GM19397 (cell line): ENCODE data around the gene PPFIBP2.
A peak's percentile ranks its signal among the peaks of the same experiment; 100 is the strongest.
"Not testable (repeated sequence)": the region's sequence is repeated elsewhere in the genome, so short reads cannot be mapped to it uniquely, and the experiment has no call there.

Source experiments
- ATAC-seq: cut with Tn5 transposase; IDR thresholded peaks from one replicate; pipeline ENCODE4 v1.9.1; 2021; ENCODE audit warnings: mild to moderate bottlenecking, moderate library complexity; ENCODE audit not compliant: unreplicated experiment

Gene PPFIBP2

GRCh38 chr11:7498193-7498592 lies 15.6 kb upstream of the PPFIBP2 start:
- ATAC-seq: no peak

- no peak for ATAC-seq
Observed at GRCh38 chr11:7499081-7499480, 14.7 kb upstream of the PPFIBP2 start.

GRCh38 chr11:7500251-7500650 lies 13.5 kb upstream of the PPFIBP2 start:
- no peak for ATAC-seq

- ATAC-seq: no peak
Observed at GRCh38 chr11:7501251-7501650, 12.5 kb upstream of the PPFIBP2 start.

GRCh38 chr11:7501894-7502293 lies 11.9 kb upstream of the PPFIBP2 start:
- no peak for ATAC-seq

- no peak for ATAC-seq
Observed at GRCh38 chr11:7506243-7506642, 7.6 kb upstream of the PPFIBP2 start.

GRCh38 chr11:7508087-7508486 lies 5.7 kb upstream of the PPFIBP2 start:
- ATAC-seq: no peak

GRCh38 chr11:7509966-7510365 lies 3.8 kb upstream of the PPFIBP2 start:
- no peak for ATAC-seq

GRCh38 chr11:7511401-7511800 lies 2.4 kb upstream of the PPFIBP2 start:
- ATAC-seq: no peak

GRCh38 chr11:7512525-7513233 lies 1.1 kb upstream of the PPFIBP2 start:
- peak; percentile 62 for ATAC-seq

- ATAC-seq: peak; percentile 2
Observed at GRCh38 chr11:7514099-7514591, 346 bp downstream of the PPFIBP2 start.

- ATAC-seq: no peak
Observed at GRCh38 chr11:7515447-7515886, 1.7 kb downstream of the PPFIBP2 start.

GRCh38 chr11:7516475-7516874 lies 2.7 kb downstream of the PPFIBP2 start:
- no peak for ATAC-seq

- ATAC-seq: not testable (repeated sequence)
Observed at GRCh38 chr11:7517743-7518142, 3.9 kb downstream of the PPFIBP2 start.

GRCh38 chr11:7518811-7519562 lies 5.2 kb downstream of the PPFIBP2 start:
- ATAC-seq: no peak

GRCh38 chr11:7520011-7520942 lies 6.5 kb downstream of the PPFIBP2 start:
- peak; percentile 58 for ATAC-seq

- peak; percentile 65 for ATAC-seq
Observed at GRCh38 chr11:7520981-7521487, 7.2 kb downstream of the PPFIBP2 start.

- ATAC-seq: no peak
Observed at GRCh38 chr11:7522121-7522520, 8.3 kb downstream of the PPFIBP2 start.

- ATAC-seq: no peak
Observed at GRCh38 chr11:7522546-7522945, 8.7 kb downstream of the PPFIBP2 start.

GRCh38 chr11:7523416-7524210 lies 9.8 kb downstream of the PPFIBP2 start:
- ATAC-seq: no peak
